Stimulated activated CD8-positive, alpha-beta memory T cell treated with anti-CD3 and anti-CD28 coated beads, Interleukin-15, amount 100 ng/mL, for 1 hour (primary cell): ENCODE results near the gene CCDC141.

Experiments used
- DNase-seq: peaks from one replicate; pipeline ENCODE4 v3.0.0-alpha.2; 2020; ENCODE audit warnings: low read depth

The CCDC141 gene

DNA sequence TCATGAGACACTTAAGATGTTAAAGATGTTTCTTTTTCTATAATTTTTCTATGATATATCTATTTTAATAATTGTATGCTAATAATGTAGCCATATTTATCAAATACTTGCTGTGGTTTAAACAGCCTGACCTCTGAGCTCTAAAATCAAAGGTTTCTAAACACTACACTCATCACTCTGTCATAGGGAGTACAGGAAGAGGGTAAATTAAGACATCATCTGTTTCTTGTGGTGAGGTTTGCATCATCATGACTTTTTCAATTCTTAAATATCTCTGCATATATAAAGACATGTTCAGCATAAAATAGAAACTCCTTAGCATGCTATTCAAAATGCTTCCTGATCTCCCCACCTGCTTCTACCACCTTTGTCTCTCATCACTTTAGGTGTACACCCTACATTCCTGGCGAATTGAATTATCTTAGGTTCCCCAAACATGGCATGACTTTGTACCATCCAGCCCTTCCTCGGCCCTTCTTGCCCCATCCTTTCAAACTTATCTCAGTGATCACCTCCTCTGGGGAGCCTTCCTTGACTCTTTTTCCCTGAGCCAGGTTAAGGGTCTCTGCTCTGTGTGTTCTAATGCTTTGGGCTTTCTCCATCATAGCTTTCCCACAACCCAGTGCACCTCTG, 137.4 kb downstream of the CCDC141 start:
- no peak for DNase-seq

DNA sequence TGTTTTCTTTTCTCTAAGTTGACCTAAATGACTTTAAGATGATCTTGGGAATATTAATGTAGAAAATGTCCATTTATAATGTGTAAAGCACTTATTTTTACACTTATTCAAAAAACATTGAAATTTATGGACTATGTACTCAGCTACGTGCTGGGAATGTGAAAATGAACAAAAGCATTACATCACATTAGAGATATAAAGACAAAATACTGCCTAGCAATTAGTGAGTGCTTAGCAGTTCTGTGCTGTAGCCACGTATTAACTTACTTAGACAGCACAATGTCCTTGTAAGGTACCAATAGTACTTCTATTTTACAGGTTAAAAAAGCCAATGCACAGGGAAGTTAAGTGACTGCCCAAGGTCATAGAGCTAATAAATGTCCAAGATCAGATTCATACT, 138.9 kb downstream of the CCDC141 start:
- DNase-seq = no peak

GRCh38 chr2:178910005-178910404, 139.9 kb downstream of the CCDC141 start:
- no peak for DNase-seq

DNA sequence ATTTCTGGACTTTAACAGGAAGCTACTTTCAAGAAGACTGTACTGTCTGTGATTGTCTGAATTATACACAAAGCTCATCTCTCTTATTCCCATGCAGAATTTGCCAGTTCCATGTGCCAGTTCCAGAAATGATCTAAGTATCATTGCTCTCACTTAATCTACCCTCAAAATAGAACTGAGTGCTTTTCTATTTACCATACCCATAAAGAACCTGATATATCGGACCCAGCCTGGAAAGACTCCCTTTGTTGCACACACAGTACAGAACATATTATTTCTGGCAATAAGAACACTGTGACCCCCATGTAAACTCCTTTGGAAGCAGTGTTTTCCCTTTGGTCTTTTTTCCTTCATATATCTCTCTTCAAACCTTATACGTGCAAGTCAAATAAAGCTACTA, 140.4 kb downstream of the CCDC141 start:
- DNase-seq = no peak

- no peak for DNase-seq
These were observed 141.1 kb downstream of the CCDC141 start for GRCh38 chr2:178908810-178909209.

GRCh38 chr2:178905261-178905660, 144.7 kb downstream of the CCDC141 start:
- DNase-seq = no peak

- no peak for DNase-seq
These were observed 150.3 kb downstream of the CCDC141 start for GRCh38 chr2:178899656-178900055.

DNA sequence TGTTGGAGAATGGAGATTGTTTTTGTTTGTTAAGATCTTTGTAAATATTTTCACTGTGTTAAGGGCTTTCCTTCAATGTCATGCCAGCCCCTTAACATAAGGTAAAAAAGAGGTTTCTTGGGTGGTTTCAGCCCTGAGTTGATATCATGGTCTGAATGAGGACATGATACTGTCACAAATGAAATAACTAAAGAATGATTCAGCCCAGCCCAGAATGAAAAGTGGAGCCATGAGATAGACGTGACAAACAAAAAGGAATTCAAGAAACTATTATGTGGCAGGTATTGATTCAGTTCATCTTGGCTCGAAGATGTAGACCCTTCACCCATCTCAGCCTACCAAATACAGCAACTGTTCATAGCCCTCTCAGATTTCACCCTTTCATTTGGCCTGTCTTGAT, 154.1 kb downstream of the CCDC141 start:
- no peak for DNase-seq

GRCh38 chr2:178895171-178895570, 154.8 kb downstream of the CCDC141 start:
- no peak for DNase-seq

DNA sequence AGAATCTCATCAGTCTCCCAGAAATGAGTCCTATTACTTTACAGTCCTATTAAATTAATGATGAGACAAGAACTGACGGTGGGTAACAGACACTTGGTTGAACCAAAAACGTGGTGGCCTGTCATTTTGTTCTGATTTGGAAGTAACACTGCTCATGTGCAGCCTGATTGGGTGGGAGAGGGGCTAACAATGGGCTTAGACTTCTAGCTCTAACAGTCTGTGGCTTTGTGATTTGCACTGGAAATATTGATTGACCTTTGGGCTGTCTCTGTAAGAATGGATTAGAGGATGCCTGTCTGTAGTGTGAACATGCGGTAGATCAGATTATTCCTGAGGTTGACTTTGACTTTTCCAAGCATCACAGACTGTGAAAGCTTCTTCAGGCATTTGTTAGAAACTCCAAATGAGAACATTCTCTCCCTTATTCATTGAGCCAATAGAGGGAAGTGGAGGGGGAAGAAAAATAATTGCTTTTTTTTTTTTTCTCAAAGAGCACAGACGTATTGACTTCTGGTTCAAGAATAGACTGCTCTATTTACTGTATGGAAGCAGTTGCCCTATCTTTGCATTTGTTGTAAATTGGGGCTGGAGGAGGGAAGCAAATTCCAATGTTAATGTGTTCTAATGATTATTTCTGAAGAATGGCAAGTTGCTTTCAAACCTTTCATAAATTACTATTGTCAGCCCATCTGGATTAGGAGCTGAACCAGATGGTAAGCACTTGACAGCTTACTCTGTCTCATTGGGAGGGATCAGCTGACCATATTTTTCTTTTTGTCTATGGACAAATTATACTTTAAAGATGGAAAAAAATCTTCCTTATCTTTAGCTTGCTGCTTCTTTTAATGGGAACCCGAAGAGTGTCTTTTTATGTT, 156.9 kb downstream of the CCDC141 start:
- DNase-seq = no peak

DNA sequence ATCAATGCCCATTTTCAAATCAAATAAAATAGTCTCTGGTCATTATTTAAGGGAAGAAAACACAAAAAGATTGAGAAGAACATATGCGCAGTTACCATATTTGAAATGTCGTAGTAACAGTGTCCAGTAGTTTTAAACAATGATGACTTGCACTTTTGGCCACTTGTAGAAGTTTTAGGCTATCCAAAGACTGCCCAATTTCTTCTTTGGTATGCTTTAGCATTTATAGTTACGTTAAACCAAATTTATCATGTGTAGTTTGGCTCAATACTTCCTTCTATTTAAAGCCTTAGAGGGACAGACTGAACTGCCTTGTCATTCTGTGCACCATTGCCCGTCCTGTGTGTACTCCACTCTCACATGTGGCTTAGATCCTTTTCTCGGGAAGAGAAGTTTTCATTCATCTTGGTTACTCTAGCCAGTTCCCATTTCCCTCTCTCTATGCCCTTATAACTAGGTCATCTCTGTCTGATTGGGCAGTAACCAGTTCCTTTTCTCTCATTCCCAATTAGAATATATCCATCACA, 157.9 kb downstream of the CCDC141 start:
- DNase-seq = no peak

DNA sequence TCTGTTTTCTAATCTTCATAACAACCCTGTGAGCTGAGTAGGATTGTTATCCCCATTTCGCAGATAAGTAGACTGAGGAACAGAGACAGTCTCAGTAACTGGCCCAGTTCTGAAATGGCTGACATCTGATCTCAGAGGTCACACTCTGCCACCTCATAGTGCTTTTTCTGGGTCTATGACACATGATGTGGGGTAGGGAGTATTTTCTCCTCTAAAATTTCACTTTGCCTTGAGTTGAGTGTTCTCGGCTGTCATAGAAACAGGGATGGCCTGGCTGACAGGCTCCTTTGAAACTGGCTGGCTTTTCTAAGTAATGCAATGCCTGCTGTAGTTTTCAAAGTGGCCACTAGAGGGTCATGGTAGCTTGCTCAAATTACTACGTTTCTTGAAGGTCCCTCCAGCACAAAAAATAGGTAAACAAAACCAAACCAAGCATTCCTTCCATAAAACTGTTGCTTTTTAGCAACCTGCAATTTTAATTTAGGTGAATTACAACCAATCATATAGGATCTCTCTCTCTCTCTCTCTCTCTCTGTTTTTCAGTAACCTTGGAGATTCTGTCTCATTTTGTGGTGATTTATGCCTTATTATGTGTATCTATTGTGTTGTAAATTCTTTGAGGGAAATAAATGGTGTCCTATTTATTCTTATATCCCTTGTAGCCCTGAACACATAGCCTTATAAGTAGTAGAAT, 158.5 kb downstream of the CCDC141 start:
- DNase-seq = peak; percentile 43

DNA sequence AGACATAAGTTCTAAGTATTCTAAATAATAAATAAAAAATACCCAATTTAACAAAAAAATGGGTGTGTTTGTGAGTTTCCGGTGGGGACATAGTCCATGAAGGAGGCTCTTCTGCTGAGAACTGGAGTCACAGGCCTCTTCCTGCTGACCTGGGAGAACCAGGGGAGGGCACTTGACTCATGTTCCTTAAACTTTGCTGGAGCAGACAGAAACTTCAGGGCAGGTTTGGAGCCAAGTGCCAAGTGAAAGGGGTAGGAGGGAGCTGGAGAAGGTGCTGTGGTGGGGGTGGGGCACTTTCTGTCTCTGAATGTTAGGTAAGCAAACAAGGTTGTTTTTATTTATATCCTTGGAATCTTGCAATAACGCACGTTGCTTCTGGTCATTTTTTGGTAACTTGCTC, 163.9 kb downstream of the CCDC141 start:
- DNase-seq = no peak

DNA sequence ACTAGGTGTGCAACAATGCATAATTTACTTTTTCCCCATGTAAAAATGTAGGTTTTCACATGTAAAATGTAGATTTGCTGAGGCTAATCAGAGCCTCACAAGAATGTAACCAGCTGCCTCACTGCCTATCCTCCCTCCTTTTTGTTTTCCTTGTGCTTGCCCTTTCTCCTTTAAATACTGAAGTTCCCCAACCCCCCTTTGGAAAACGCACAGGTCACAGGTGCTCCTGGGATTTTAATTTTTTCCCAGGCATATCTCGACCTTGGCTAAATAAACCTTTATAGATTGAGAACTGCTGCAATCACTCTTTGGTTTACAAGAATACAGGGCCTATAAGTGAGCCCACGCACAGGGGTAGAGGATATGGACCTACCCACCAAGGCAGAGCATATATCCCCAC, 165.5 kb downstream of the CCDC141 start:
- no peak for DNase-seq

DNA sequence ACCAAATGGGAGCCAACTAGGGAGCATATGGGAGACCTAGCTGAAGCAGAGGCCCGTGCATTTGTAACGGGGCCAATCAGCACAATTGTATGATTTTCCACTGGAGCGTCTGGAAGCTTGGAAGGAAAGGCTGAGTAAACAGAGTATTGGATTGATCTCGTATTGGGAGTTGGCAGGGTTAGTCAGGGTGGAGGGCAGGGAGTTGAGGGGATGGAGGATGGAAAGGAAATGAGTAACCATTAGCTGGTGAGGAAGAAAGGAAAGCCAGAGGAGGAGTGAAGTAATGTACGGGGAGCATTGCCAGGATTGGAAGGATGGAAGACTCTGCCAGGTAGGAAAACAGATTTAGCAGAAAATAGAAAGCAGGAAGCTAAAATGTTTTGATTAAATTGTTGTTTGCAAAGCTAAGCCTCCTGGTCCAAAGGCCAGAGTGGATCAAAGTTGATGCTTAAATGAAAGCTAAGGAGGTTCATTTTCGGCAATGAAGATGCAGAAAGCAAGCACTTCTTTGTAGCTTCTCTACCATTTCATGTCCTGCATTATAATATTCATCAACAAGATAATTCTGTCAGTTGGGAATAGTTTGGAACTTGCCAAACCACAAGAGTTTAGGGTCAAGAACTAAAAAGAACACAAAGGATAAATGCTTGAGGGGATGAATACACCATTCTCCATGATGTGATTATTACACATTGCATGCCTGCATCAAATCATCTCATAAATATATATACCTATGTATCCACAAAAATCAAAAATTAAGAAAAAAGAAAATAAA, 167.1 kb downstream of the CCDC141 start:
- no peak for DNase-seq

DNA sequence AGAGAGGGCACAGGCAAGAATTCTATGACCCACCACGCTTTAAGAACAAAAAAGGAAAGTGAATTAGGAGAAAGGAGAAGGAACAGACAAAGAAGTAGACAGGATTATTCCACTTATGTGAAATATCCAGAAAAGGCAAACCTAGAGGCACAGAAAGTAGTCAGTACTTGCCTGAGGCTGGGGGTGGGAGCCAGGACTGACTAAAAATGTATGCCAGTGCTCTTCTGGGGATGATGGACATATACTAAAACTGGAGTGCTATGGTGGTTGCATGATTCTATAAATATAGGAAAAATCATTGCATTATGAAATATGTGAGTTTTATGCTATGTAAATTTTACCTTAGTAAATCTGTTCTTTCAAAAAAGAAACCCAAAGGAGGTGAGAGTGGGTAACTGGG, 168.9 kb downstream of the CCDC141 start:
- DNase-seq = no peak

- no peak for DNase-seq
These were observed 169.7 kb downstream of the CCDC141 start for GRCh38 chr2:178880257-178880656.

- no peak for DNase-seq
These were observed 172.1 kb downstream of the CCDC141 start for GRCh38 chr2:178877874-178878273.

GRCh38 chr2:178874529-178875240, 175.3 kb downstream of the CCDC141 start:
- no peak for DNase-seq

GRCh38 chr2:178873912-178874311, 176.0 kb downstream of the CCDC141 start:
- no peak for DNase-seq

DNA sequence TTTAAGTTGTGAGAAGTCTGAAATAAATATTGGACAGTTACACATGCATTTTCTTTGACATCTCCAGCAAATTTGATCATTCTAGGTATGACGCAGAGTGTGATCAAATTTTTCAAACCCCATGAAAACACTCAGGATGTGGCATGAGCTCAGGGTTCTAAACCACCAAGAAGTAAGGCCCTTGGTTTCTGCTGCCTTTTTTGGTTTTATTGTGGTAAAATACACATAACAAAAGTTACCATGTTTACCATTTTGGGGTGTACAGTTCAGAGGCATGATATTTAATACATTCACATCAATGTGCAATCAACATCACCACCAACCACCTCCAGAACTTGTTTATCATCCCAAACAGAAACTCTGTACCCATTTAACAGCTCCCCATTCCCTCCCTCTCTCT, 178.4 kb downstream of the CCDC141 start:
- no peak for DNase-seq
